Measurements from ENCODE around the gene TFB1M.

DNA sequence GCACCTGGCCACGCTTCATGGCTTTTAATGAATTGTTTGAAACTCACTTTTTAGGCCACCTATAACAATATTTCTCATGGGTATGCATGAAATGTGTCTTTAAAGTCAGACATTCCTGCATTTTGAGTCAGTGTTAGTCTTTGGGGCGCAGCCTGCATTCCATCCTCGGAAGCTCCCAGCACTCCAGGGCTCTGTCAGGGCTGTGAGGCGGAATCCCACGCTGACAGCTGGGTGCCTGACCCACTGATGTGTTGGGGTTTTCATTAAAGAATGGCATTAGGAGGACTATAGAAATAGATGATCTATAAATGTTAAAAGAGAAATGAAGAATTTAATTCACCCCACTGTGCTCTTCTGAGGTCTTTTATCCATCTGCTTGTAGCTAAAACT is 66.7 kb downstream of the TFB1M start:
- TF ChIP-seq, protein P1, sequence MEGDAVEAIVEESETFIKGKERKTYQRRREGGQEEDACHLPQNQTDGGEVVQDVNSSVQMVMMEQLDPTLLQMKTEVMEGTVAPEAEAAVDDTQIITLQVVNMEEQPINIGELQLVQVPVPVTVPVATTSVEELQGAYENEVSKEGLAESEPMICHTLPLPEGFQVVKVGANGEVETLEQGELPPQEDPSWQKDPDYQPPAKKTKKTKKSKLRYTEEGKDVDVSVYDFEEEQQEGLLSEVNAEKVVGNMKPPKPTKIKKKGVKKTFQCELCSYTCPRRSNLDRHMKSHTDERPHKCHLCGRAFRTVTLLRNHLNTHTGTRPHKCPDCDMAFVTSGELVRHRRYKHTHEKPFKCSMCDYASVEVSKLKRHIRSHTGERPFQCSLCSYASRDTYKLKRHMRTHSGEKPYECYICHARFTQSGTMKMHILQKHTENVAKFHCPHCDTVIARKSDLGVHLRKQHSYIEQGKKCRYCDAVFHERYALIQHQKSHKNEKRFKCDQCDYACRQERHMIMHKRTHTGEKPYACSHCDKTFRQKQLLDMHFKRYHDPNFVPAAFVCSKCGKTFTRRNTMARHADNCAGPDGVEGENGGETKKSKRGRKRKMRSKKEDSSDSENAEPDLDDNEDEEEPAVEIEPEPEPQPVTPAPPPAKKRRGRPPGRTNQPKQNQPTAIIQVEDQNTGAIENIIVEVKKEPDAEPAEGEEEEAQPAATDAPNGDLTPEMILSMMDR (IDR thresholded peaks at IDR 0.05; ENCODE audit: low read length) = no peak
- no peak for TF ChIP-seq EZH2 (IDR thresholded peaks at IDR 0.05; ENCODE audit: borderline replicate concordance, low read length)

All from OCI-LY1 (cell line).